DMS 273 treated with DMSO at 0.1 percent for 48 hours (cell line): ENCODE measurements around the gene PPEF1.
"Not testable (repeated sequence)": the region's sequence is repeated elsewhere in the genome, so short reads cannot be mapped to it uniquely, and the experiment has no call there.

Experiments
- DNase-seq: peaks from one replicate; lab custom pipeline; 2025; lab: John Stamatoyannopoulos, UW

The PPEF1 gene

GRCh38 chrX:18797141-18797540 is 89.7 kb downstream of the PPEF1 start:
- no peak for DNase-seq

GRCh38 chrX:18799911-18800310 is 92.5 kb downstream of the PPEF1 start:
- DNase-seq, result no peak

- DNase-seq, result no peak
Measured at GRCh38 chrX:18809641-18810040, 102.2 kb downstream of the PPEF1 start.

- no peak for DNase-seq
Measured at GRCh38 chrX:18810416-18810815, 103.0 kb downstream of the PPEF1 start.

- DNase-seq, result no peak
Measured at GRCh38 chrX:18825375-18825774, 117.9 kb downstream of the PPEF1 start.

- DNase-seq, result no peak
Measured at GRCh38 chrX:18828832-18829404, 121.5 kb downstream of the PPEF1 start.

- no peak for DNase-seq
Measured at GRCh38 chrX:18833071-18833731, 125.8 kb downstream of the PPEF1 start.

- not testable (repeated sequence) for DNase-seq
Measured at GRCh38 chrX:18847901-18848300, 140.5 kb downstream of the PPEF1 start.

DNA sequence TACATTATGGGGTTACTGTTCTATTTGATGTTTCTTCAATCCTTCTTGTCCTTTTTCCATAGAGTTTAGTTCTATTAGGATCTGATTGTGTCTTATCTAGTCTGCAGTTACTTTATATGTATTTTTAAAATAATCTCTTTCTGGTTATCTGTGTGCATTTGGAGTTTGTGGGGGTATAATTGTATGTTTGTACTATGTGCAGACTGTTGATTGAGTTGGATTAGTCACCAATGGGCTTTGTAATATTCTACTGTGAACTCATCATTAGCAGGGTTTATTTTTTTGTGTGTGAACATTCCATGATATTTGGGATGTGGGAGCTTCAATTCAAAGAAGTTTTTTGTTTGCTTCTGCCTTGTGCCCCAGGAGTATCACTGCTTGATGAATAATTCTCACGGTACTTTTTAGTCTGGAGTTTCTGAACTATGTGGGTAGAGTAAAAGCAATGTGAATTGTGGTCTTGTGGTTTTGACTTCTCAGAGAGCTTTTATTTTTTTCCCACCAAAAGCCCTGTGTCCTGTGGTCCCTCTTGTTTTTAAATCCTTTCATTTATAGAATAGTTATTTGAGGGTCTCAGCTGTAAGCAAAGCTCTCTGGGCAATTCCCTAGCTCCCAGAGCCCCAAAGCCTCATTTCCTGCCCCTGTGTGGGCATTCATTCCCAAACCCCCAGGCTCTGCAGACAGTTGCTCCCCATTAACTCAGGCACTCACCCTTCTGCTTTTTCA is 148.6 kb downstream of the PPEF1 start:
- no peak for DNase-seq

- DNase-seq, result no peak
Measured at GRCh38 chrX:18856645-18856997, 149.2 kb downstream of the PPEF1 start.

DNA sequence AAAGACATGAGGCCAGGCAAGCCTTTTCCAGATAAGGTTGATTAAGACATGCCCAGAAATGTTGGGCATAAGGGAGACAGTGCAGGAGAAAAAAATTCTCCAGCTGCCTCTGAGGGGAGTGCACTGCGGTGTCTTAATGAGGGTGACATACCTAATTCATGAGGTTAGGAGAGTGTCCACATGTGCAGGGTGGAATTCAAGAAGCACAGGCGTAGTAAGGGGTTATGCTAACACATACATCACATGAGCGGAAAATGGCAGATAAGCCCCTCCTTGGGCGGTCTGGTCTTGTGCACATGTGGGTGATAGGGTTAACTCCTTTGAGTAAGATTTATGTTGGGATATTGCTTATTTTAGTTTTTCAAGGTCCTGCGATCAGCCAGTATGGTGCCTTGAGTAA is 154.1 kb downstream of the PPEF1 start:
- DNase-seq, result no peak

- no peak for DNase-seq
Measured at GRCh38 chrX:18864390-18864920, 157.0 kb downstream of the PPEF1 start.

DNA sequence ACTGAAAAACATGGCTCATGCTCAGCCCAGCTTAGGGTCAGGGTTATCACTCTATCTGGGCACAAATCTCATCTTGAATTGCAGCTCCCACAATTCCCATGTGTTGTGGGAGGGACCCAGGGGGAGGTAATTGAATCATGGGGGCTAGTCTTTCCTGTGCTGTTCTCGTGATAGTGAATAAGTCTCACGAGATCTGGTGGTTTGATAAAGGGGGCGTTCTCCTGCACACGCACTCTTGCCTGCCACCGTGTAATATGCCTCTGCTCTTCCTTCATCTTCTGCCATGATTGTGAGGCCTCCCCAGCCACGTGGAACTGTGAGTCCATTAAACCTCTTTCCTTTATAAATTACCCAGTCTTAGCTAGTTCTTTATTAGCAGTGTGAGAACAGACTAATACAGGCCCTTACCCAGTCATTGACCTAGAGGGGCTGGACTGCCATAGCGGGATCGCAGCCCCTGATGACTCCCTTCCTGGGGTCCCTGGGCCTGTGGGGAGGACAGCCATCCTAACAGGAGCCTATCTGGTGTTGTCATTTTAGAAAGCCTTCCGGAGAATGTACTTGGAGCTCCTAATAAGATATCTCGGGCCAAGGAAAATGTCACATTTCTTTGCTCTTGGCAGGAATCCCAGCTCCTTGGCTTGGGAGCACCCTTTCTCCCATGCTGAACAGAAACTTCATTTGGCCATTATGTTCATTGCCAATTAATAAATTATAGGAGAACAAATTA is 163.9 kb downstream of the PPEF1 start:
- no peak for DNase-seq

- DNase-seq, result no peak
Measured at GRCh38 chrX:18871970-18872369, 164.5 kb downstream of the PPEF1 start.

GRCh38 chrX:18872621-18873020 is 165.2 kb downstream of the PPEF1 start:
- DNase-seq, result no peak

GRCh38 chrX:18873189-18873791 is 165.8 kb downstream of the PPEF1 start:
- DNase-seq, result no peak

DNA sequence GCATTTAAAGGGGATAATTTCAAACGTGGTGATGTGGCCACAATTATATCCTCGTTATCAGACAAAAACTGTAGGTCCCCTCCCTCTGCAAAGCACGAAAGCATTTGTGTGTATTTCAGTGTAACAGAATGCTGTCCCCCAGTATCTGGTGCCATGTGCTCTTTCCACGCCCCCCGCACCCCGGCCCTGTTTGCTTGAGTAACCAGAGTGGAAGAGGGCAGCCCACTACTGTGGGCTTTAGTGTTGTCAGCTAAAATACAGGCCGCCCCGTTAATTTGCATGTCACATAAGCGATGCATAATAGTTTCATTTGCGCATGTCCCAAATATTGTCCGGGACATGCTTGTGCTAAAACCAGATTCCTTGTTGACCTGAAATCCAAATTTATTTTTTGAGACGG is 166.4 kb downstream of the PPEF1 start:
- DNase-seq, result no peak

- DNase-seq, result no peak
Measured at GRCh38 chrX:18874560-18875255, 167.3 kb downstream of the PPEF1 start.

- no peak for DNase-seq
Measured at GRCh38 chrX:18875256-18875878, 167.9 kb downstream of the PPEF1 start.

DNA sequence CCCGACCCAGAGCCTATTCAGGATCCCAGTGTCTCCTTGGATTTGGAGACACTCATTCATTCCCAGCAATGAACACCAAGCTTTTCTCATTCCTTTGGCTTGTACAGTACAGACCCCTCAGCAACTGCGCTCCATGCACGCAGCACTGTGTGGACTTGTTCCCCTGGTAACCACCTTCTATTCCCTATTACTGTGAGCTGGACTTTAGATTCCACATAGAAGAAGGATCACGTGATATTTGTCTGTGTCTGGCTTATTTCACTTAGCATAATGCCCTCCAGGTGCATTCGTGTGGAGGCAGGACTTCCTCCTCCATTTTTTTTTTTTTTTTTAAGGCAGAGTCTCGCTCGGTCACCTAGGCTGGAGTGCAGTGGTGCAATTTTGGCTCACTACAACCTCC is 170.0 kb downstream of the PPEF1 start:
- DNase-seq, result no peak
